A549 (cell line): ENCODE results near the gene ITGB2.

ENCODE experiments used
- CTCF ChIP-seq: fragments of >200 bp; sonication (Bioruptor Twin); formaldehyde crosslinking; IDR thresholded peaks from 3 replicates; pipeline ENCODE4 v1.5.1; 2016
- EHMT2 ChIP-seq: fragments of 200-600 bp; sonication (generic); IDR thresholded peaks from 2 replicates; pipeline ENCODE4 v1.6.1; 2016; ENCODE audit warnings: antibody characterized with exemption, low read depth, mild to moderate bottlenecking, moderate library complexity
- GATA3 ChIP-seq: IDR thresholded peaks from 2 replicates; pipeline ENCODE4 v1.6.1; 2012; ENCODE audit warnings: borderline replicate concordance
- HDAC2 ChIP-seq: fragments of 200-600 bp; sonication (generic); IDR thresholded peaks from 2 replicates; pipeline ENCODE4 v1.6.1; 2016
- KDM1A ChIP-seq: fragments of 200-600 bp; sonication (generic); IDR thresholded peaks from 2 replicates; pipeline ENCODE4 v1.6.1; 2016; ENCODE audit warnings: low read depth, mild to moderate bottlenecking
- MYC ChIP-seq: IDR thresholded peaks from 2 replicates; pipeline ENCODE4 v1.6.1; 2012; ENCODE audit warnings: mild to moderate bottlenecking, inconsistent platforms, low read length, improper control_type of control experiment, borderline replicate concordance
- NR3C1 ChIP-seq: fragments of >200 bp; sonication (Bioruptor Twin); formaldehyde crosslinking; IDR thresholded peaks from 3 replicates; pipeline ENCODE4 v1.6.1; 2017
- USF2 ChIP-seq: fragments of 450-650 bp; IDR thresholded peaks from 2 replicates; pipeline ENCODE4 v1.6.1; 2014; ENCODE audit warnings: antibody characterized with exemption

GRCh38 chr21:44947111-44947929 lies 26.6 kb upstream of the ITGB2 start:
- TF ChIP-seq CTCF = no peak
- TF ChIP-seq NR3C1 = no peak
- TF ChIP-seq EHMT2 = no peak
- no peak for TF ChIP-seq KDM1A
- TF ChIP-seq HDAC2 = no peak
- no peak for TF ChIP-seq USF2
- no peak for TF ChIP-seq MYC
- TF ChIP-seq GATA3 = no peak
